ENCODE results near the gene OSBPL5.

The OSBPL5 gene

DNA sequence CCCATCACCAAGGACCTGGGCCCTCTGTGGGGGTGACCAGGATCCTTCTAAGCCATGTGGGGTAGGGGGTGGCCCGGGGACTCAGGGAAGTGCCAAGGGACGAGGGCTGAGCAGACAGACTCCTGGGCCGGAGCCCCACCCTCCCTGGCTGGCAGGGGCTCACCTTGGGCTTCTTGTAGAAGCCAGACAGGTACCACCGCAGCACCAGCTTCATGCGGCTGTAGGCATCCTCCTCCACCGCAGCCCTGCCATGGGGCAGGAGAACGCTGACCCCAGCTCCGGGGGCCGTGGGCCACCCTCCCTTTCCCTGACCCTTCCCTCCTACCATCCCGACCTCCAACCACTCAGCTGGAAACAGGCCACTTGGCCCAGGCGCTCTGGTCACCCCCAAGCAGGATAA lies 62.0 kb downstream of the OSBPL5 start:
- H3K36me3 ChIP-seq (ENCODE audit: insufficient read depth, low read depth, low read length): no peaks in the 10 kb centered on the region
- no peaks in the 10 kb centered on the region for H3K27me3 ChIP-seq (ENCODE audit: insufficient read depth, low read length)
- H3K4me1 ChIP-seq (ENCODE audit: insufficient read depth, low read length): no peaks in the 10 kb centered on the region
- H3K9ac ChIP-seq (ENCODE audit: low read depth, low read length): no peak overlapping the region
- H3K4me3 ChIP-seq (ENCODE audit: low read length): no peak overlapping the region
- no peaks in the 10 kb centered on the region for H3K9me3 ChIP-seq (ENCODE audit: insufficient read depth, low read depth, low read length)
- H3K27ac ChIP-seq (ENCODE audit: low read length): no peak overlapping the region

DNA sequence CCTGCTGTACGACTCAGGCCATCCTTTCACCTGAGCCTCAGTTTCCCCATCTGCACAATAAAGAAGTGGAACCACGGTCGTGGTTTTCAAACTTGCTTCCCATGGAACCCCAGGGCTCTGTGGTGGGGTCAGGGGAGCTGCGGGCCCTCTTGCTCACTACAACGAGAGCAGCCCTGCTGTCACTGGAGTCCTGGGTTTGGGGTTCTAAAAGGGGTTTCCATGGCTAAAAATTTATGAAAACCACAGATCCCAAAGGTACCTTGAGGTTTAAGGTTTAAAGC lies 62.5 kb downstream of the OSBPL5 start:
- no peak overlapping the region for H3K4me3 ChIP-seq (ENCODE audit: low read length)
- no peak overlapping the region for H3K27ac ChIP-seq (ENCODE audit: low read length)
- no peaks in the 10 kb centered on the region for H3K36me3 ChIP-seq (ENCODE audit: insufficient read depth, low read depth, low read length)
- H3K9ac ChIP-seq (ENCODE audit: low read depth, low read length): no peak overlapping the region
- no peaks in the 10 kb centered on the region for H3K9me3 ChIP-seq (ENCODE audit: insufficient read depth, low read depth, low read length)
- H3K27me3 ChIP-seq (ENCODE audit: insufficient read depth, low read length): no peaks in the 10 kb centered on the region
- no peaks in the 10 kb centered on the region for H3K4me1 ChIP-seq (ENCODE audit: insufficient read depth, low read length)

- Histone ChIP-seq H3K36me3 (ENCODE audit: insufficient read depth, low read depth, low read length) (no peaks in the 10 kb centered on the region), H3K27ac (ENCODE audit: low read length) (no peak overlapping the region), H3K4me3 (ENCODE audit: low read length) (no peak overlapping the region), H3K9ac (ENCODE audit: low read depth, low read length) (no peak overlapping the region), H3K27me3 (ENCODE audit: insufficient read depth, low read length) (no peaks in the 10 kb centered on the region), H3K9me3 (ENCODE audit: insufficient read depth, low read depth, low read length) (no peaks in the 10 kb centered on the region), H3K4me1 (ENCODE audit: insufficient read depth, low read length) (no peaks in the 10 kb centered on the region)
Observed at GRCh38 chr11:3101921-3102640, 63.0 kb downstream of the OSBPL5 start.

GRCh38 chr11:3099178-3099577 lies 65.9 kb downstream of the OSBPL5 start:
- H3K9me3 ChIP-seq (ENCODE audit: insufficient read depth, low read depth, low read length): no peaks in the 10 kb centered on the region
- H3K4me3 ChIP-seq (ENCODE audit: low read length): no peak overlapping the region
- H3K4me1 ChIP-seq (ENCODE audit: insufficient read depth, low read length): no peaks in the 10 kb centered on the region
- H3K9ac ChIP-seq (ENCODE audit: low read depth, low read length): no peak overlapping the region
- no peaks in the 10 kb centered on the region for H3K36me3 ChIP-seq (ENCODE audit: insufficient read depth, low read depth, low read length)
- no peak overlapping the region for H3K27ac ChIP-seq (ENCODE audit: low read length)
- H3K27me3 ChIP-seq (ENCODE audit: insufficient read depth, low read length): no peaks in the 10 kb centered on the region

DNA sequence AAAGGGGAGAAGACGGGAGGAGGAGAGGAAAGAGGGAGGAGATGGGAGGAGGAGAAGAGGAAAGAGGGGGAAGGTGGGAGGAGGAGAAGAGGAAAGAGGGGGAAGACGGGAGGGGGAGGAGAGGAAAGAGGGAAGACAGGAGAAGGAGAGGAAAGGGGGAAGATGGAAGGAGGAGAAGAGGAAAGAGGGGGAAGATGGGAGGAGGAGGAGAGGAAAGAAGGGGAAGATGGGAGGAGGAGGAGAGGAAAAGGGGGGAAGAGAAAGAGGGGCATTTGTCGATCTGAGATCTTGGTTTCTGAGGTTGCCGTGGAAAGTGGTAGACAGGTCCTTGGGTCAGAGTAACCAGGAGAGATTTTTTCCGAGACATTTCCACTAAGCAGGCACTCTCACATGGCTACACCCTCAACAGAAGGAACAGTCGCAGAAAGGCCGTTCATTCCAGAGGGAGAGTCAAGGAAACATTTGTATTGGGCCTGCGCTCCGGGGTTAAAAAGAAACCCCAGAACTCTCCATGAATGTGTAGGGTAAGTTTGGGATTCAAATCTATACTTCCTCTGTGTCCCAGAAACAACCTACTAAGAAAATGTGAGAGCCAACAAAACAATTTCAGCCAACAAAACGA lies 68.1 kb downstream of the OSBPL5 start:
- no peak overlapping the region for H3K9ac ChIP-seq (ENCODE audit: low read depth, low read length)
- H3K27ac ChIP-seq (ENCODE audit: low read length): no peak overlapping the region

DNA sequence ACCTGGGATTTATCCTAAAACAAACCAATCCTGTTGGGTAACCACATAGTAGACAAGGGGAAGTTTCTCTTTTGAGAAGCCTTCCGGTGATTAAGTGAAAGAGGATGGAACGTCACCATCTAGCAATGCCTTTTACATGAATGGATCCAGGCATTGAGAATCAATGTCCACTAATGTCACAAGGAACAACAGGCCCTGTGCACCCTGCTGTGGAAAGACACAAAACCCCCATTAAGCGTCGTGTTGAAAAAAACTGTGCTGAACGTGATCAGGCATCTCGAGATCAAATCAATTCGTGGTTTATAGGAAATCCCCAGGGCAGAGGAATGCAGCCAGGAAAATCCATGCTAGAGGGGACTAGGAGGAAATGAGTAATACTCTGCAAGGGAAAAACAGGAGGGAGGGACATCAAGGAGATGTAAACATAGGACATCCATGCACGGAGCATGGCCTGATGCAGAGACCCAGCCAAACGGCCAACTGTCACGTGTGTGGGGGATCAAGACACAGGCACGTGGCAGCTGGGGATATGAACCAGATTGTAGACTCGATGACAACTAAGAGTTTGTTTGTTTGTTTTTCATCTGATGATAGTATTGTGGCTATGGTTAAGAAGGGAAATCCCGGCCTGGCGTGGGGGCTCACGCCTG lies 69.3 kb downstream of the OSBPL5 start:
- Histone ChIP-seq H3K4me3 (ENCODE audit: low read length) (no peak overlapping the region), H3K9me3 (ENCODE audit: insufficient read depth, low read depth, low read length) (no peaks in the 10 kb centered on the region), H3K27ac (ENCODE audit: low read length) (no peak overlapping the region), H3K27me3 (ENCODE audit: insufficient read depth, low read length) (no peaks in the 10 kb centered on the region), H3K36me3 (ENCODE audit: insufficient read depth, low read depth, low read length) (no peaks in the 10 kb centered on the region), H3K4me1 (ENCODE audit: insufficient read depth, low read length) (peaks cover 7% of the 10 kb centered on the region; the same call in 1 of the 2 replicates), H3K9ac (ENCODE audit: low read depth, low read length) (no peak overlapping the region)

More for the DNA sequence above, 68.1 kb downstream of the OSBPL5 start:
- no peaks in the 10 kb centered on the region for H3K9me3 ChIP-seq (ENCODE audit: insufficient read depth, low read depth, low read length)
- H3K4me3 ChIP-seq (ENCODE audit: low read length): no peak overlapping the region
- H3K4me1 ChIP-seq (ENCODE audit: insufficient read depth, low read length): peaks cover 3% of the 10 kb centered on the region; the same call in 1 of the 2 replicates
- no peaks in the 10 kb centered on the region for H3K36me3 ChIP-seq (ENCODE audit: insufficient read depth, low read depth, low read length)
- H3K27me3 ChIP-seq (ENCODE audit: insufficient read depth, low read length): no peaks in the 10 kb centered on the region

DNA sequence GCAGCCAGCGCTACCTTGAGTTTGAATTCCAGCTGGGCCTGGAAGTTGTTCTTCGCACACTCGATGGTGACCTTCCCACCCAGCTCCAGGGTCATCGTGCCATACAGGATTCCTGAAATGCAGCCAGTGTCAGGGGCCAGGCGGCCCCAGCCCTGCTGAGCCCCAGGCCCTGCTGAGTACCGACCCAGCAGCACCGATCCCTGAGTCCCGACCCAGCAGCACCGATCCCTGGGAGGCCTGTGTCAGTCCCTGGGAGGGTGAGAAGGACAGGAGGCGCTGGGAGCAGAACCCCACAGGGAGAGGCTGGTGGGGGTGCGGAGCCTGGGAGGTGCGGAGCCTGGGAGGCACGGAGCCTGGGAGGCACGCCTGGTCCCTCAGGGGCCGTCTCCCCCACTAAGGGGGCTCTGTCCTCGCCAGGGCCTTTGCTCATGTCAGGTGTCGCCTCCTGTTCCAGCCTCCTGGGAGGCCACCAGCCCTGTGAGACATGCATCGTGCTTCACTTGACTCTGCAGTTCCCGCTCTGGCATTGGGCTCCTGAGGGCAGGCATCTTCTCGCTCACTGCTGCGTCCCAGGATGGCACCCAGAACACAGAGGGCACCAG lies 70.8 kb downstream of the OSBPL5 start:
- Histone ChIP-seq H3K4me1 (ENCODE audit: insufficient read depth, low read length) (peaks cover 7% of the 10 kb centered on the region; the same call in 1 of the 2 replicates), H3K9me3 (ENCODE audit: insufficient read depth, low read depth, low read length) (no peaks in the 10 kb centered on the region), H3K9ac (ENCODE audit: low read depth, low read length) (no peak overlapping the region), H3K4me3 (ENCODE audit: low read length) (no peak overlapping the region), H3K27ac (ENCODE audit: low read length) (no peak overlapping the region), H3K27me3 (ENCODE audit: insufficient read depth, low read length) (no peaks in the 10 kb centered on the region), H3K36me3 (ENCODE audit: insufficient read depth, low read depth, low read length) (no peaks in the 10 kb centered on the region)

DNA sequence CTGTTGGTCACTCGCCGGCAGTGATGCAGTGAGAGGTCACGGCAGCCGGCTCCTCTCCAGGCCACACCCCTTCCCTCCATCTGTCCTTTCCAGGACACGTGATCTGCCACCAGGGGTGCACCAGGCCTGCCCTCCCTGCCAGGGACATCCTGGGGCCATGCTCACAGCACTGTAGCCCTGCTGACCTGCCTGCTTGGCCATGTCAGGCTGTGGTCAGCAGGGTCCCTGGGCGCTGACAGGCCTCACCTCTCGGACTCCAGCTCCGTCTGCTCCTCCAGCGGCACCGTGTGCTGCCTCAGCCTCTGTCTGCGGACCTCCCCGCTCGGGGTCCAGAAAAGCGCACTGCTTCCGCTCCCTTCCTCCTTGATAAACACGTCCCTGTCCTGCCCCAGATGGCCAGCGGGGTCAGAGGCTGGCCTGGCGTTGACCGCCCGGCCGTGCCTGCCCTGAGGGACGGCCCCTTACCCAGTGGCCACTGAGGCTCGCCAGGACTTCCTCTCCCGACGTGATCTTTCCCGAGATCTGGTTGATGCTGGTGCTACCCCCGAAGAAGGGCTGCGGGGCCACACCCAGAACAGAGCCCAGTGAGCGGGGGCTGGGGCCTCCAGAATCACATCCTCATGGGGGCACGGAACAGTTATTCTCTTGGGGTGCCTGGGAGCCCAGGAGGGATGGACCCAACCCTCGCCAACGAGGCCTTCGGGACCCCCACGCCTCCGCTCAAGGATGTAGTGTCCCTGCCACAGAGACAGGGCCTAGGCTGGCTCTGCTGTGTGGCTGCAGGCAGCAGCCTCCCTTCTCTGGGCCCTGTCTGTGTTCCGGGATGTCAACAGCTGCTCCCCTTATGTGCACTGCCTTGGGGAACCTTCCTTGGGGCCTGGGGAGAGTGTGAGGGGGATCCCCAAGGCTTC lies 71.6 kb downstream of the OSBPL5 start:
- Histone ChIP-seq H3K4me3 (ENCODE audit: low read length) (no peak overlapping the region), H3K9me3 (ENCODE audit: insufficient read depth, low read depth, low read length) (no peaks in the 10 kb centered on the region), H3K4me1 (ENCODE audit: insufficient read depth, low read length) (peaks cover 7% of the 10 kb centered on the region; the same call in 1 of the 2 replicates), H3K36me3 (ENCODE audit: insufficient read depth, low read depth, low read length) (no peaks in the 10 kb centered on the region), H3K27me3 (ENCODE audit: insufficient read depth, low read length) (no peaks in the 10 kb centered on the region), H3K27ac (ENCODE audit: low read length) (no peak overlapping the region), H3K9ac (ENCODE audit: low read depth, low read length) (no peak overlapping the region)

- H3K9me3 ChIP-seq (ENCODE audit: insufficient read depth, low read depth, low read length): no peaks in the 10 kb centered on the region
- H3K4me3 ChIP-seq (ENCODE audit: low read length): no peak overlapping the region
Observed at GRCh38 chr11:3092603-3093141, 72.4 kb downstream of the OSBPL5 start.

DNA sequence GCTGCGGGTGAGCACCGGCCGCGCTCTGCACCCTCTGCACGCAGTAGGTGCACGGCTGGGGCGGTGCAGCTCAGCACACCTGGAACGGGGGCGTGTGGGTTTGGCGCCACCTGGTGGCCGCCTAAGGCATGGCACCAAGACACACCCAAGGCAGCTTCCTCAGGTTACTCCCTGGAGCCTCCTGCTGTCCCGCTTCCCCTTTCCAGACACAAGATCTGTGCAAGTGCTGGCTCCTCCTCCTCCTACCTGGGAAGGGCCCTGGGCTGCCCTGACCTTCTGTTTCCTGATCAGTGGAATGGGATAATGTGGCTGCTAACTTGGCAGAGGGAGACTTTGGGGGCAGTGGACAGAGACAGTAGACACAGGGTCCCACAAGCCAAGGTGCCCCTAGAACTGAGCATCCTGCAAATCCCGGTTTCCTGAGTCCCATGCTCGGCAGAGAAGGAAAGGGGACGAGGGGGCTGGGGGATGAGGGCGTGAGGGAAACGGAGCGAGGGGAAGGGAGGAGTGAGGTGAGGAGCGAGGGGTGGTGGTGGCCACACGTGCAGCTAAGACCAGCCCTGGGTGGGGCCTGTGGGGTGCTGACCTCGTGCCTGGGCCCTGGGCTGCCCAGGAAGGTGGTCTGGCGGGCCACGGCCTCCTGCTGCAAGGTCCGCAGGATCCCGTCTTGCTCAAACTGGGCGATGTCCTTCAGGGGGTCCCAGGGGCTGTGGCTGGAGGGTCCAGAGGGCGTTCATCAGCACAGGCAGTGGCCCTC lies 73.1 kb downstream of the OSBPL5 start:
- H3K4me3 ChIP-seq (ENCODE audit: low read length): no peak overlapping the region
- H3K9ac ChIP-seq (ENCODE audit: low read depth, low read length): no peak overlapping the region
- no peaks in the 10 kb centered on the region for H3K36me3 ChIP-seq (ENCODE audit: insufficient read depth, low read depth, low read length)
- H3K9me3 ChIP-seq (ENCODE audit: insufficient read depth, low read depth, low read length): no peaks in the 10 kb centered on the region
- peaks cover 7% of the 10 kb centered on the region; the same call in 1 of the 2 replicates for H3K4me1 ChIP-seq (ENCODE audit: insufficient read depth, low read length)
- H3K27ac ChIP-seq (ENCODE audit: low read length): no peak overlapping the region
- H3K27me3 ChIP-seq (ENCODE audit: insufficient read depth, low read length): no peaks in the 10 kb centered on the region

More at GRCh38 chr11:3092603-3093141, 72.4 kb downstream of the OSBPL5 start:
- Histone ChIP-seq H3K27me3 (ENCODE audit: insufficient read depth, low read length) (no peaks in the 10 kb centered on the region), H3K9ac (ENCODE audit: low read depth, low read length) (no peak overlapping the region), H3K4me1 (ENCODE audit: insufficient read depth, low read length) (peaks cover 7% of the 10 kb centered on the region; the same call in 1 of the 2 replicates), H3K27ac (ENCODE audit: low read length) (no peak overlapping the region), H3K36me3 (ENCODE audit: insufficient read depth, low read depth, low read length) (no peaks in the 10 kb centered on the region)

Data from iPS-20b (cell line).